Amygdala (tissue), 56 donors: ENCODE measurements around the gene SPTBN4.
"Not testable (repeated sequence)": the region's sequence is repeated elsewhere in the genome, so short reads cannot be mapped to it uniquely, and the experiment has no call there.

ENCODE experiments used
- DNase-seq, 56 donors: peaks; one replicate each; lab custom pipeline; 2025; lab: John Stamatoyannopoulos, UW

Gene SPTBN4

DNA sequence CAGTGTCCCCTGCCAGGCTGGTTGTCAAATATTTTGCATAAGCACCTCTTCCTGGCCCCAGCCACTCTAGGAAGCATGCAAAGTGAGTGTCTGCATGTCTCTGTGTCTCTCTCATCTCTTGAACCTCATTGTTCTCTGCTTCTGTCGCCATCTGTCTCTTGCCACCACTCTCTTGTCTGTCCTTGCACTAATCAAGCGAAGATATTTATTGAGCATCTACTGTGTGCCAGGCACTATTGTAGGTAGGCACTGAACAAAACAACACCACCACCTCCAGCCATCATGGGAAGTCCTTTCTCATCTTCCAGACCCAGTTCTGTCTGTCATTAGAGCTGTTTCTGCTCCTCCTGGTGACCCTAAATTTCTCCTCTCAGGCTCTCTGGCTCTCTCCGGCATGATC lies 57.9 kb downstream of the SPTBN4 start:
- DNase-seq = no peak

DNA sequence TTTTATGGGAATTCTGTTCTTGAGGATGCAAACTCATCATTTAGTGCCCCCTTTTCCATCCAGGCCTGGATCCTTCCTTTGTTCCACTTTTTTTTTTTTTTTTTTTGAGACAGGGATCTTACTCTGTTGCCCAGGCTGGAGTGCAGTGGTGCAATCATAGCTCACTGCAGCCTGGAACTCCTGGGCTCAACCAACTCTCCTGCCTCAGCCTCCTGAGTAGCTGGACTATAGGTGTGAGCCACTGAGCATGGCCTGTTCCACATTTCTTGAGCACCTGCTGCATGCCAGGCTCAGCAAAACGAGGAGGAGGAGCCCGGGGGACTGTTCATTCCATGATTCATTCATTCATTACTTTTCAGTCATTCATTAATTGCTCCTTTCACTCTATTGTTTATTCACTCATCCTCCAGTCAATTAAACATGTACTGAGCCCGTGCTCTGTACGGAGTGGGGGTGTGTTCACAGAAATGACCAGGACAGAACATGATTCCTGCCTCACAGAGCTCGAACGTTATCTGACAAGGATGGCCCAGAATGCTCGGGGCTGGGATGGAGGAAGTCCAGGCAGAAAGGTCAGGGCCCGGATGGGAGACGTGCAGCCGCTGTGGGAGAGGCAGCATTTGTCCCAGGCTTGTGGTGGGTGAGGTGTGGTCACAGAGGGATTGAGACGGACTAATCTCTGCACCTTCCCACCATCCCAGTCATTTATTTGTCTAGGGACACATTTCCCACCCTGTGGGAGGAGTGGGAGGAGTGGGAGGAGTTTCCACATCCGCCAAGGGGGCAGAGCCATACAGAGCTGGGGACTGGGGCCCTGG lies 58.6 kb downstream of the SPTBN4 start:
- no peak for DNase-seq

DNA sequence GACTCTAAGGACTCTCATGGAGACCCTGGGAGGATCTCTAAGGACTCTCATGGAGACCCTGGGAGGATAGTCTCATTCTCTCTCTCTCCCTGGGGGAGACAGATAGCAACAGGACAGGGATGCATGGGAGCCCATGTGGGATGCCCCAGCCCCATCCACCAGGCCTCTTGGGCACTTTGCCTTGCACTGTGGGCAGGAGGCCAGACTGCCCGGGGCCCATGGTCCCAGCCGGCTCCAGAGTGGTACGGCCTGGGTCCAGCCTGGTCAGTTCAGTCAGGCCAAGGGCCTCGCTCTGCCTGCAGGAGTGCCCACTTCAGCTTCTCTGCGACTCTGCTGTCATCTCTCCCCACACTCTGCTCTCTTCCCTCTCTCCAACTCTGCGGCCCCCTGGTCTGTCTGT lies 61.3 kb downstream of the SPTBN4 start:
- peak in 6 of 56 donors; percentile 6 to 25 (median 18) for DNase-seq

DNA sequence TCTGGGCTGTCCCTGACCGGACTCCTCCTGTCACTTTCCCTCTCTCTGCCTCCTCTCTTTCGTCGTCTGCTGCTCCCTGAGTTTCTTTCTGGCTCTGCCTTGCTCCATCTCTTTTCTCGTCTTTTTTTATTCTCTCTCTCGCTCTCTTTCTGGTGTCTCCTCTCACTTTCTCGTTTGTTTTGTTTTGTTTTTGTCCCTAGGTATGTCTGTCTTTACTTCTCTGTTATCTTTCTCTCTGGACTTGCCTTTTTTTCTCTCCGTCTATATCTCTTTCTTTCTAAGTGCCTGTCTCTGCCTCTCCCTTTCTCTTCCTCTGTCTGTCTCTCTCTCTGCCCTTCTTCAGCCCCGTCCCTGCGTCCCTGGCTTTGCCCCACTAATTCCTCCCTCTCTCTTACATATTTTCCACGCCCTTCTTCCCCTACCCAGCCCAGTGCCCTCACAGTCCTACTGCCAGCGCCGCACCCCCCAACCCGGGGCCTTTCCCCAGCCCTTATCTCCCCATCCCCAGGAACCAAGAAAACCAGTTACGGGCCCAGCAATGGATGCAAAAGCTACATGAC lies 61.8 kb downstream of the SPTBN4 start:
- no peak for DNase-seq

DNA sequence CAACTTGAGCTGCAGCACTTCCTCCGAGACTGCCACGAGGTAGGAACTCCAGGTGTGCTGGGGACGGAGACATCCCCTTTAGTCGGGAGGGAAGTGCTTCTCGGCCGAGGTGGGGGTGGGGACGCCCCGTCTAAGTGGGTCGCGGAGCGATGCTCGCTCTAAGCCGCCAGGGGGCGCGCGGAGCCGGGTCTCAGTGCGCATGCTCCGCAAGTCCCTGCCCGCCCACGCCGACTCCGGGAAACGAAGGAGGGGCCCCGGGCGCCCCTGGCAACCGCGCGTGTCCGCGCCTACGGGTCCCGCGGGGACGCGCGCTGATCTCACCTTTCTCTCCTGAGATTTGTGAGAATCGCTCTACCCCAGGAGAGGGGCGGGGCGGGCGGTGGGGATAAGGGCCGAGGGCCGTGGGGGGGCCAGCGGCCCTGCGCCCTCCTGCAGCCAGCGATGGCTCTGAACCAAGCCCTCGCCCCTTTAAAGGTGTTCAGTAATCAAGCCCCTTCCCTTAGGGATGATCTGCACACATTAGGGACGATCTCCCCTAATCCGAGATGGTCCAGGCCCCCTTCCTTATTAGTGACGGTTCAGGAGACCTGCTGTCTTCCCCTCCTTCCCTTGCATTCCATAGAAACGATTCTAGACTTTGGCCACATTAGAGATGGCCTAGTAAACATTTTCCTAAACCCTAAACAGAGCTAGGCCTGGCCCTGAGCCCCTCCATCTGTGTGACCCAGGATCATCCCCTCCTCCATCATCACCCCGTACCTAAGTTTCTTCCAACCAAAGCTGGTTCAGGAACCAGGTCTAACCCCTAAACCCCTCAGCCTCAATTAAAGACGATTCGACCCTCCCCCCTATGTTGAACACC lies 62.5 kb downstream of the SPTBN4 start:
- DNase-seq = peak in 51 of 56 donors; percentile 26 to 86 (median 68)

DNA sequence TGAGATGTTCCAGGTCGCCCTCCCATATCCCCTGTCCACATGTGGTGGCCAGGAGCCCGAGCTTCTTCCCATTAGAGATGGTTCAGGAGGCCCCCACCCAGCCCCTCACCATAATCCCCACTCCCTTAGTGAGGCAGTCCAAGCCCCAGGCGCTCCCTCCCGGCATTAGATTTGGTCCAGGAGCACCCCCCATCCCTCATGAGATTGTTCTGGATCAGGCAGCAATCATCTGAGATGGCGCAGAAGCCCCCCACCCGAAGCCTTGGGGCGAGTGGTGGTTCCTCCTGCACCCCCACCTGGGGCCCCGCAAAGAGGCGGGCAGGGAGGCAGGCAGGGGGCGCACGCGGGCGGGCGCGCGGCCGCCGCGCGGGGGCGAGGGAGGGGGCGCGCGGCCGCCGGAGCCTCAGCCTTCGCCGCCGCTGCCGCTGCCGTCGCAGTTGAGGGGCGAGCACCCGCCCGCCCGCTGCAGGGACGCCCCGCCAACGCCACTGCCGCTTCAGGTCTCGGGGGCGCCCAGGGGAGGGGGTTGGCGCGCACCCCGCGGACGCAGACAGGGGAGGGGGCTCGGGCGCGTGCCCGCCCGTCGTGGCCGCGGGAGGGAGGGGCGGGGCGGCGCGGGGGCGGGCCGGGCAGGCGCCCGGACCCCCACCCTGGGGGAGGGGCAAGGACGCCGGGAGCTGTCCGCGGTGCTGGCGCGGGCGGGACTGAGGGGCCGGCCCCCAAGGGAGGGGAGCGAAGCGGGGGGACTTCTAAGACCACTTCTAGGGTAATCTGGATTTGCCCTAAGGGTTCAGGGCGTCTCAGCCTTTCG lies 63.5 kb downstream of the SPTBN4 start:
- DNase-seq = peak in 15 of 56 donors; percentile 11 to 58 (median 32)

DNA sequence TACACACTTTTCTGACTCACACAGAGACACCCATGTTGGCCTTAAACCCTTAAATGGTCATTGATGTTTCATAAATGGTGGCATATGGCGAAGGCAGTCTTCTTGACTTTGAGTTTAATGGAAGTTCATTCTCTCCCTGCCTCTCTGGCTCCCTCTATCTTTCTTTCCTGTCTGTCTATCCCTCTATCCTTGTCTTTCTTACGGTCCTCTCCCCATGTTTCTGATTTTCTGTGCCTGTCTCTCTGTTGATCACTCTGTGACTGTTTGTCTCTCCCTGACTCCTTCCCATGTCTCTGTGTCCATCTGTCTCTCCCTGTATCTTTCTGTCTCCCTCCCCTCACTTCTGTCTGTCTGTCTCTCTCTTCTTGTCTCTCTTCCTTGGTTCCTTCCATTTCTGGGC lies 66.7 kb downstream of the SPTBN4 start:
- no peak for DNase-seq

DNA sequence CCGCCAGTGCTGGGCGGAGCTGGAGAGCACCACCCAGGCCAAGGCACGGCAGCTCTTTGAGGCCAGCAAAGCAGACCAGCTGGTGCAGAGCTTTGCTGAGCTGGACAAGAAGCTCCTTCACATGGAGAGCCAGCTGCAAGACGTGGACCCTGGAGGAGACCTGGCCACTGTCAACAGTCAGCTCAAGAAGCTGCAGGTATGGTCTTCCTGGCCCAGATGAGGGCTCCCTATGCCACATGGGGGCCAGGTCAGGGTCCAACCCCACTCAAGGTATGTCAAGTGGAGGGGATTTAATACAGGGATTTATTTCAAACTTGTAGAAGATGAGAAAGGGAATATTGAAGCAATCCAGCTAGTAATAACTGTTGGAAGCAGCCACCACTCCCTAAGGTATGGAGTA lies 67.3 kb downstream of the SPTBN4 start:
- no peak for DNase-seq

DNA sequence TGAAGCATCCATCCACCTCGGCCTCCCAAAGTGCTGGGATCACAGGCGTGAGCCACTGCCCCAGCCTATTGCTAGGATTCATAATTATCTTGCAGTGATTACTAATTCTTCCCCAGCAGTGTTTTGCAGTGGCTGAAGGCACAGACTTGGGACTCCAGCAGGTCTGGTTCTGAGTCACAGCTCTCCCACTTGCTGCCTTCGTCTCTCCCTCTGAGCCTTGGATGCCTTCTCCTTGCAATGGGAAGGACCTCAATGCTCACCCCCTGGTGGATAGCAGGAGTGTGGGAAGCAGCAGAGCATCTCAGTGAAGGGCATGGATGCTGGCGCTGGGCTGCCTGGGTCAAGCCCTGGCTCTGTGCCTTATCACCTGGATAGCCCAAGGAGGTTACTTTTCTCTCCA lies 72.3 kb downstream of the SPTBN4 start:
- peak in 1 of 56 donors; percentile 9 for DNase-seq

DNA sequence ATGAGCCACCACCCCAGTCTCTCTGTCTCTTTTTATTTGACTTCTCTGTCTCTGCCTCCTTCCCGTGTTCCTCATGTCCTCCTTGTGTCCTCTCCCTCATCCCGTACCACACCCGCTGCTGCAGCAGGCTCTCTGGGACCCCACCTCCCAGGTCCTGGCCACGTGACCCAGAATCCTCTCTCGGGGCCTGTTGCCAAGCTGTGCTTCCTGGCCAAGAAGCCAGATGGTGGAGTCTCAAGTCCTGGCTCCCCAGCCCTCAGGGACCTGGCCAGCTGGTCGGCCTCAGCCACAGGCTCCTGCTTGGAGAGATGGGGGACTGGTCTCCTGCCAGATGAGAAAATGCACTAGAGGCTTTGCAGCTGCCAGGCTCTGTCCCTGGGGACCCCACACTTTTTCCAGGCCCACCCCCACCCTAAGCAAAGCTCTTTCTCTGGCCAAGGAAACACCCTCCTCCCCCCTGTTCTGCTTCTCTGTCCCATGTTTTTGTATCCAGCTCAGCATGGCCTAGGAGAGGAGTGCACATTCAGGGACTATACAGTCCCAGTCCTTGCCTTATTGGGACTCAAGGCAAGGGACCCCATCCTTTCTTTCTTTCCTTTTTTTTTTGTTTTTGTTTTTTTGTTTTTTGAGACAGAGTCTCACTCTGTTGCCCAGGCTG lies 75.5 kb downstream of the SPTBN4 start:
- peak in 9 of 56 donors; percentile 9 to 43 (median 28) for DNase-seq

DNA sequence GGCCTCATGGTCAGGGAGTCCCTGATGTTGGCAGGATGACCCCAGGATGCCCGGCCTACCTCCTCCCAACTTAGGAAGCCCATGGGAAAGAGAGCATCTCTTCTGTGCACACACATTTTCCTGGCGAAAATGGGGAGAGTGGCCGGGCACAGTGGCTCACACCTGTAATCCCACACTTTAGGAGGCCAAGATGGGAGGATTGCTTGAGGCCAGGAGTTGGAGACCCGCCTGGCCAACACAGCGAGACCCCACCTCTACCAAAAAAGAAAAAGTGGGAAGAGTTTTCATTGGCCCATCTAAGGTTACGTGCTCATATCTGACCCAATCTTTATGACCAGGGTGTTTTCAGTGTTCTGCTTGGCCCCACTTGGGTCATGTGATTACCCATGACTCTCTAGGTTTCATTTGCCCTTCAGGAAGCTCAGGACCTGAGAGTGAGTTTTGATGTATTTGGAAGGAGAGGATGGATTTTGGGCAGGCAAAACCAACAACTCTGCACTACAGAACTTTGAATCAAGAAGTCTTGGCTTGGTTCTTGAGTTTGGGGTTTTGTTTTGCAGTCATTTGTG lies 76.3 kb downstream of the SPTBN4 start:
- DNase-seq = no peak

DNA sequence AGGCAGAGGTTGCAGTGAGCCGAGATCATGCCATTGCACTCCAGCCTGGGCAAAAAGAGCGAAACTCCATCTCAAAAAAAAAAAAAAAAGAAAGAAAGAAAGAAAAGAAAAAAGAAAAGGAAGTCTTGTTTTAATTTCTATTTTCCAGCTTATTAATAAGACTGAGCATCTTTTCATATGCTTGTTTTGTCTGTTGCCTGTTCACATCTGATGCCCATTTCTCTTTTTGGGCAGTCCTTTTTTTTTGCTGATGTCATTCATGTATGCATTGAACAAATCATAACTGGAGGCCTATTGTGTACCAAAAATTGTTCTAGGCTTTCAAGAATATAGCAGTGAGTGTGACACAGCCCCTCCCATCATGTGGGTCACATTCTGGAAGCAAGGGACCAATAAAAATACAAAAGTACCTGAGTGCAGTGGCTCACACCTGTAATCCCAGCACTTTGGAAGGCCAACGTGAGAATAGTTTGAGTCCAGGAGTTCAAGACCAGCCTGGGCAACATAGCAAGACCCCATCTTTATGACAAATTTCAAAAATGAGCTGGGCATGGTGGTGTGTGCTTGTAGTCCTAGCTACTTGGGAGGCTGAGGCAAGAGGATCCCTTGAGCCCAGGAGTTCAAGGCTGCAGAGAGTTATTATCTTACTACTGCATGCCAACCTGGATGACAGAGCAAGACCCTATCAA lies 79.5 kb downstream of the SPTBN4 start:
- not testable (repeated sequence) for DNase-seq

DNA sequence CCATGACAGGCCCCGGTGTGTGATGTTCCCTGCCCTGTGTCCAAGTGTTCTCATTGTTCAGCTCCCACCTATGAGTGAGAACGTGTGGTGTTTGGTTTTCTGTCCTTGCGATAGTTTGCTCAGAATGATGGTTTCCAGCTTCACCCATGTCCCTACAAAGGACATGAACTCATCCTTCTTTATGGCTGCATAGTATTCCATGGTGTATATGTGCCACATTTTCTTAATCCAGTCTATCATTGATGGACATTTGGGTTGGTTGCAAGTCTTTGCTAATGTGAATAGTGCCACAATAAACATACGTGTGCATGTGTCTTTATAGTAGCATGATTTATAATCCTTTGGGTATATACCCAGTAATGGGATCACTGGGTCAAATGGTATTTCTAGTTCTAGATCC lies 80.4 kb downstream of the SPTBN4 start:
- not testable (repeated sequence) for DNase-seq

DNA sequence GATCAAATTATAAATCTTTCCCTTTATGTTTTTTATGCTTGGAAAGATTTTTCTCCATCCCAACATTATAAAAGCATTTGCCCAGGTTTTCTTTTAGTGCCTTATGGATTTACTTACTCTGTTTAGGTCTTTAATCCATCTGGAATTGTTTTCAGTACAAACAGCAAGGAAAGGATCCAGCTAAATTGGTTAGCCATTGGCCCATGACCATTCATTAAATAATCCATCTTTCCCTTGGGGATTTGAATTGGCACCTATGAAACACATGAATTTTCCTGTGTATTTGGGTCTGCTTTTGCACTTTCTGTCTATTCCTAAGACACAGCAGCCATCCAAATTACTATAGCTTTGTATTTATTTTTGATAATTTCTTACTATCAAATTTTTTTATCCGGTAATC lies 81.0 kb downstream of the SPTBN4 start:
- no peak for DNase-seq

DNA sequence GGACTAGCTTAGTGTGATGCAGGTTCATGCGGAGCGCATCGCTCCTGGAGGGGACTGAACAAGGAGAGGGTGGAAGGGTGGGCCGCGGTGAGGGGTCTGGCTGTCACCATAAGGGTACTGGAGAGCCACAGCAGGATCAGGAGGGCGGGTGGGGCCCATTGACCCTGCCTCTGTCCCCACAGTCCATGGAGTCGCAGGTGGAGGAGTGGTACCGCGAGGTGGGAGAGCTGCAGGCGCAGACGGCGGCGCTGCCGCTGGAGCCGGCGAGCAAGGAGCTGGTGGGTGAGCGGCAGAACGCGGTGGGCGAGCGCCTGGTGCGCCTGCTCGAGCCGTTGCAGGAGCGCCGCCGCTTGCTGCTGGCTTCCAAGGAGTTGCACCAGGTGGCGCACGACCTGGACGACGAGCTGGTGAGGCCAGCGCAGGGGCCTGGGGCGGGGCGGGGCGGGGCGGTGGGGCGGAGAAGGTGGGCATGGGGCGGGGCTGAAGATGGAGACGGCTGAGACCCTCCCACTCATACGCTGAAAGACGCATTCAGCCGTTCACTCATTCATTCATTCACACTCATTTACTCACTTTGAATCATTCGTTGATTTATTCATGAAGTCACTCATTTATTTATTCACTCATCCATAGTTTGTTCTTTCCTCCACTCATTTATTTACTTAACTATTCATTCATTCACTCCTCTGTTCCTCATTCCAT lies 82.4 kb downstream of the SPTBN4 start:
- peak in 18 of 56 donors; percentile 18 to 56 (median 41) for DNase-seq

DNA sequence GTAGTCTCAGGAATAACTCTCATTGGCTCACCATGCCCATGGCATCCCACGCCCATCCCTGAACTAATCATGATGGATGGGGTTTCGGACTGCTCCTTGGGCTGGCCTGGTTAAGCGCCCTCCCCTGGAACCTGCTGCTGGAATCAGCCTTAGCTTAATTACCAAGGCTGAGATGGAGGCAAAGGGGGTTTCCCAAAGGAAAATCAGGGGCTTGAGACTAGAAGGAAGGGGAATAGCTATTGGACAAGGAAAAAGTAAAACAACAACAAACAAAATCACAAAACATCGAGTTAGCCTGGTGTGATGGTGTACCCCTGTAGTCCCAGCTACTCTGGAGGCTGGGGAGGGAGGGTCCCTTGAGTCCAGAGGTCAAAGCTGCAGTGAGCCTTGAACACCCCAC lies 84.2 kb downstream of the SPTBN4 start:
- DNase-seq = no peak

DNA sequence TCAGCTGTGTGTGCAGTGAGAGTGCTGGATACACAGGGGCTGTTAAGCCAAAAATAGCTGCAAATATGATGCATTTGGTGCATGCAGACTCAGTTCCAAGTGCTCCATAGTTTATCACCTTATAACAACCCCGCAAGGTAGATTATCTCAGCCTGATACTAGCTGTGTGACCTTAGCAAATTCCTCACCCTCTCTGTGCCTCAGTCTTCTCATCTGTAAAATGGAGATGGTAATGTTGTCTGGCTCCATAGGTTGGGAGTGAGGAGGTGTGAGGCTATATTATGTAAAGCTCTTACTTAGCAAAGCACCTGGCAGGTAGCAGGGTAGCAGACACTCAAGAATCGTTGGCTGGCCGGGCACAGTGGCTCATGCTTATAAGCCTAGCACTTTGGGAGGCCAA lies 86.0 kb downstream of the SPTBN4 start:
- no peak for DNase-seq
